ENCODE results near the gene SEMA4D. TPM values are rescaled to one million over a fixed set of nuclear protein-coding genes. Genes with fewer than 3 reads are reported as not detected.

SEMA4D gene
- total and polyA plus RNA-seq, 8 donors = 20.0 to 71.9 (median 25.6) TPM

- intact Hi-C loops (cut with DNase I) = no loop called here
- Histone ChIP-seq H3K36me3 (peaks cover 0 to 78% of the 10 kb centered on the region in 2 donors), H3K9me3 (no peaks in the 10 kb centered on the region), H3K4me1 (peaks cover 0 to 37% of the 10 kb centered on the region in 2 donors), H3K27me3 (no peaks in the 10 kb centered on the region), H3K4me3 (no peak overlapping the region), H3K27ac (peak overlapping the region in 1 of 2 donors; percentile 73)
- no peak for DNase-seq
- TF ChIP-seq CTCF (IDR thresholded peaks at IDR 0.05) = no peak
- ATAC-seq = peak; percentile 46
Measured at GRCh38 chr9:89380437-89381307, 117.2 kb downstream of the SEMA4D start.

- Histone ChIP-seq H3K4me3 (no peak overlapping the region), H3K27me3 (no peaks in the 10 kb centered on the region), H3K36me3 (peaks cover 0 to 68% of the 10 kb centered on the region in 2 donors), H3K4me1 (peaks cover 0 to 44% of the 10 kb centered on the region in 2 donors), H3K27ac (peak overlapping the region in 1 of 2 donors; percentile 73), H3K9me3 (no peaks in the 10 kb centered on the region)
- no peak for DNase-seq
- intact Hi-C loops (cut with DNase I) = no loop called here
- no peak for ATAC-seq
- no peak for TF ChIP-seq CTCF (IDR thresholded peaks at IDR 0.05)
Measured at GRCh38 chr9:89379508-89380115, 118.3 kb downstream of the SEMA4D start.

- TF ChIP-seq CTCF (IDR thresholded peaks at IDR 0.05) = no peak
- intact Hi-C loops (cut with DNase I) = no loop called here
Measured at GRCh38 chr9:89379031-89379430, 118.9 kb downstream of the SEMA4D start.

GRCh38 chr9:89378541-89378940, 119.4 kb downstream of the SEMA4D start:
- Histone ChIP-seq H3K4me1 (peaks cover 0 to 44% of the 10 kb centered on the region in 2 donors), H3K27ac (peak overlapping the region in 1 of 2 donors; percentile 73), H3K9me3 (no peaks in the 10 kb centered on the region), H3K4me3 (no peak overlapping the region), H3K36me3 (peaks cover 0 to 57% of the 10 kb centered on the region in 2 donors), H3K27me3 (no peaks in the 10 kb centered on the region)
- DNase-seq = no peak
- TF ChIP-seq CTCF (IDR thresholded peaks at IDR 0.05) = no peak
- intact Hi-C loops (cut with DNase I) = no loop called here
- no peak for ATAC-seq

More at GRCh38 chr9:89379031-89379430, 118.9 kb downstream of the SEMA4D start:
- H3K27ac ChIP-seq = peak overlapping the region in 1 of 2 donors; percentile 73
- H3K36me3 ChIP-seq = peaks cover 0 to 62% of the 10 kb centered on the region in 2 donors
- no peak overlapping the region for H3K4me3 ChIP-seq
- ATAC-seq (no peak), DNase-seq (no peak)
- no peaks in the 10 kb centered on the region for H3K9me3 ChIP-seq
- no peaks in the 10 kb centered on the region for H3K27me3 ChIP-seq
- H3K4me1 ChIP-seq = peaks cover 0 to 44% of the 10 kb centered on the region in 2 donors

DNA sequence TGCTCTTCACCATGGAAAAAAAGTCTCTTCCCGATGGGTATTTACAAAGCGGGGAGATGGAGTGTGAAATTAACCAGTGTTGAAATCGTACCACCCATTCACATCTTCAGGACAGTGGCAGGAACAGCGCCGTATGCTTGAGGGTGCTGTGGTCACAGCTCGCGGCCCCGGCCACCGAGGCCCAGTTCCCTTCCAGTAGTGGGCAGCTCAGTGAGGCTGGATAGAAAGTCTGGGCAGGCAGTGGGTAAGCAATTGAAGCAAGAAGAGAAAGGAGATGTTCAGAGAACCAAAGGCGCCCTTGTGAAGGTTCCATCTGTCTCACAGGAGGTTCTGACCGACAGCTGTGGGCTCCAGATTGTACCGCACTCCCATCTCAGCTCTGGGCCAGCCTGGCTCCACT, 120.5 kb downstream of the SEMA4D start:
- Histone ChIP-seq H3K9me3 (no peaks in the 10 kb centered on the region), H3K36me3 (peaks cover 0 to 46% of the 10 kb centered on the region in 2 donors), H3K4me3 (no peak overlapping the region), H3K27ac (no peak overlapping the region), H3K4me1 (peaks cover 0 to 37% of the 10 kb centered on the region in 2 donors), H3K27me3 (no peaks in the 10 kb centered on the region)
- intact Hi-C loops (cut with DNase I) = no loop called here
- DNase-seq (no peak), ATAC-seq (no peak)
- TF ChIP-seq CTCF (IDR thresholded peaks at IDR 0.05) = no peak
